Activated CD4-positive, alpha-beta T cell treated with anti-CD3 and anti-CD28 coated beads, Interleukin-2, amount 10 ng/mL, durations not matched to agents 24 days and 14 days (primary cell): ENCODE measurements around the gene SCAF1. TPM values are rescaled to one million over a fixed set of nuclear protein-coding genes. Genes with fewer than 3 reads are reported as not detected.

ENCODE experiments used
- DNase-seq: peaks from one replicate; pipeline ENCODE4 v3.0.0; 2022
- H3K27ac Mint-ChIP-seq: one replicate; pipeline ENCODE4 v1.8.0; 2022; ENCODE audit warnings: mild to moderate bottlenecking, mixed read lengths
- H3K27me3 Mint-ChIP-seq: one replicate; pipeline ENCODE4 v1.8.0; 2022; ENCODE audit warnings: mixed read lengths
- H3K36me3 Mint-ChIP-seq: one replicate; pipeline ENCODE4 v1.8.0; 2022; ENCODE audit warnings: low read depth, mild to moderate bottlenecking, mixed read lengths
- H3K4me1 Mint-ChIP-seq: one replicate; pipeline ENCODE4 v1.8.0; 2021; ENCODE audit warnings: mixed read lengths
- H3K4me3 Mint-ChIP-seq: one replicate; pipeline ENCODE4 v1.8.0; 2022; ENCODE audit warnings: mild to moderate bottlenecking, moderate library complexity, mixed read lengths
- H3K9me3 Mint-ChIP-seq: one replicate; pipeline ENCODE4 v1.8.0; 2021; ENCODE audit warnings: mixed read lengths
- intact Hi-C: fragments of 100-400 bp; cut with micrococcal nuclease; formaldehyde crosslinking; loops from one replicate; pipeline ENCODE4 v1.15.1; 2023
- total RNA-seq: library from RNA; stranded (reverse); gene quantifications from 2 replicates; pipeline ENCODE4 v1.2.3, GENCODE V29; 2022

Gene SCAF1
- total RNA-seq, 1 donor from 2014 or later: 84.9 TPM

DNA sequence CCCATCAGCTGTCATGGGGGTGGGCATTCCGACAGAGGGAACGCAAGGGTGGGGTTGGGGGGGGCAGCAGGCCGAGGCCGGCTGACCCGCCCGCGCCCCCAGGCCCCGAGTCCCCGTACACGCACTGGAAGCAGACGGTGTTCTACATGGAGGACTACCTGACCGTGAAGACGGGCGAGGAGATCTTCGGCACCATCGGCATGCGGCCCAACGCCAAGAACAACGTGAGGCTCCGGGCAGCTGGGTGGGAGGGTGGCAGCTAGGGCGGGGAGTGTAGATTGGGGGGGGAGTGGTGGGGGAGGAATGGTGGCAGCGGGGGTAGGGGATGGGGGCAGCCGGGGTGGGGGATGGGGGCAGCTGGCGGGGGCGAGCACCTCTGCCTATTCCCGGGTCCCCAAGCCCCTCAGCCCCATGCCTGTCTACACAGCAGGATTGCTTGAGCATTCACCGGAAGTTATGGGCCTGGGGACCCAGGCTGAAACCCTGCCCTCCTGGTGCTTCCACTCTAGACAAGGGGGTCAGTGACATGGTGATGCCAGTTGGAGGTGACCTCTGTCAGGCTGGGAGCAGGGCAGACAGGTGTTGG lies 44.6 kb downstream of the SCAF1 start:
- no peak overlapping the region for H3K27ac Mint-ChIP-seq
- H3K4me3 Mint-ChIP-seq: no peak overlapping the region
- DNase-seq: no peak
- peaks cover 59% of the 10 kb centered on the region for H3K36me3 Mint-ChIP-seq
- intact Hi-C loops: no loop called here
- H3K9me3 Mint-ChIP-seq: no peaks in the 10 kb centered on the region
- H3K27me3 Mint-ChIP-seq: peaks cover 8% of the 10 kb centered on the region
- peaks cover 23% of the 10 kb centered on the region for H3K4me1 Mint-ChIP-seq

DNA sequence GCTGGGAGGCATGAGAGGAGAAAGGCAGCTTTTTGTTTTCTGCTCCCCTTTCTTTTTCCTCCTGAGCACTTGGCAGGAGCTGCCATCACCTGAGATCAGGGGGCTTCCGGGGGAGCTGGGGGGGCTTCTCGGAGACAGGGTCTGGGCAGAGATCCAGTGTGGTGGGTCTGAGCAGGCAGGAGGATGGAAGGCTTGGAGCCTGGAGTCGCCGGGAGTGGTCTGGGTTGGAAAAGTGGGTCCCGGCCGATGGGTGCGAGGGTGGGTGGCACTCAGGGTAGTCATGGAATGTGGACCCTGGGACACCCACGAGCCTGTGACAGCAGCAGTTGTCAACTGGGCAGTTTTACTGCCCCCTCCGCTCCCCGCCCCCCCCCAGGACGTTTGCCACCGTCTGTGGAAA lies 45.1 kb downstream of the SCAF1 start:
- intact Hi-C loops: no loop called here
- H3K27ac Mint-ChIP-seq: no peak overlapping the region
- no peaks in the 10 kb centered on the region for H3K9me3 Mint-ChIP-seq
- H3K27me3 Mint-ChIP-seq: peaks cover 8% of the 10 kb centered on the region
- DNase-seq: no peak
- peaks cover 54% of the 10 kb centered on the region for H3K36me3 Mint-ChIP-seq
- peaks cover 22% of the 10 kb centered on the region for H3K4me1 Mint-ChIP-seq
- H3K4me3 Mint-ChIP-seq: no peak overlapping the region

DNA sequence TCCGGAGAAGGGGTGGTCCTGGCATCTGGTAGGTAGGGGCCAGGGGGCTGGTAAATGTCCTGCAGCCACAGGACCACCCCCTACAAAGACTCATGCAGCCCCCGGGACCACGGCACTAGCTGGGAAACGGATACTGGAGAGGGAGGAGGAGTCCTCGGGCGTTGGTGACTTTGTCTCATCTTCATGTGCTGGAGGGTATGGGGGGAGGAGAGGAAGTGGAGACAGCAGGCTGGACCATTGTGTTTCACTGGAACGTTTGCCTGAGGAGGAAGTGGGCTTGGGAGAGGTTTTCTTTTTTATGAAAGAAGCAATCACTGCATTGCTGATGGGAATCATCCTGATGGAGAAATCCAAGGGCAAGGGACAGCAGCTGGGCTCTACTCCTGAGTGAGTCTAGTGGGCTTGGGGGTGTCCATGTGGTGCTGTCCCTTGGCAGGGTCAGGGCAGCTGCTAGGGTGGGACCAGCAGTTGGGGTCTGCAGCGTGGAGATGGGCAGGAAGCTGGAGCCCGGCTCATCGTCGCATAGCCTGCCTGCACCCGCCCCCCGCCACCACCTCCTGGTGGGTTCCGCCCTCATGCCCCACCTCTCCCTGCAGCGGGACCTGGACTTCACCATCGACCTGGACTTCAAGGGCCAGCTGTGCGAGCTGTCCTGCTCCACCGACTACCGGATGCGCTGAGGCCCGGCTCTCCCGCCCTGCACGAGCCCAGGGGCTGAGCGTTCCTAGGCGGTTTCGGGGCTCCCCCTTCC lies 45.7 kb downstream of the SCAF1 start:
- peak overlapping the region; percentile 31 for H3K27ac Mint-ChIP-seq
- intact Hi-C loops: no loop called here
- H3K27me3 Mint-ChIP-seq: peaks cover 13% of the 10 kb centered on the region
- no peak for DNase-seq
- peaks cover 19% of the 10 kb centered on the region for H3K4me1 Mint-ChIP-seq
- peaks cover 50% of the 10 kb centered on the region for H3K36me3 Mint-ChIP-seq
- no peaks in the 10 kb centered on the region for H3K9me3 Mint-ChIP-seq
- H3K4me3 Mint-ChIP-seq: no peak overlapping the region

DNA sequence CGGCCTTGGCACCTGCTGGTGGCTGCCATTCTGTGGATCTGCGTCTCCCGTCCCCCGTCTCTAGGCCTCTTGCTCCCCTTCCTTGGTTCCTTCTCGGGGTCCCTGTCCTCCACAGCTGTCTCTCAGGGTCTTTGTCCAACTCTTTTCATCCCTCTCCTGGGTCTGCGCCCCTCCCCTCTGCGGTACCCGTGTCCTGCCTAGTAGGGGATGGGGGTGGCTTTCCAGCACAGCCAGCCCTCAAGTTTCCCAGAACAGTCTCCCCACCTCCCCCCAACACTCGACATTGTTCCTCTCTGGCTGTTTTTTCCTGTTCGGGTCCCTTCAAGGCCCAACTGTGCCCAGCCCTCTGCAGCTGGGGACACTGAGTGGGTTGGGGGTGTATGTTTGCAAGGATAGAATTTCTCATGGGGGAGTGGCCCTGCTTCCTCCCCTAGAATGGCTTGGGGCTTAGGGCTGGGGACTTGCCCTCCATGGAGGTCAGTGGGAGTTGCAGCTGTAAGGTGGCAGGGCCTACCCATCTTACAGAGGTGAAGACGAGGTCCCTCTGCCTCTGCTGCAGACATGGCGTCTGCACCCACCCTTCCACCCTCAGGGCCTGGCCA lies 46.6 kb downstream of the SCAF1 start:
- DNase-seq: no peak
- H3K4me3 Mint-ChIP-seq: no peak overlapping the region
- peaks cover 46% of the 10 kb centered on the region for H3K36me3 Mint-ChIP-seq
- H3K27me3 Mint-ChIP-seq: peaks cover 13% of the 10 kb centered on the region
- H3K27ac Mint-ChIP-seq: peak overlapping the region; percentile 43
- H3K4me1 Mint-ChIP-seq: peaks cover 19% of the 10 kb centered on the region
- H3K9me3 Mint-ChIP-seq: no peaks in the 10 kb centered on the region
- intact Hi-C loops: no loop called here

DNA sequence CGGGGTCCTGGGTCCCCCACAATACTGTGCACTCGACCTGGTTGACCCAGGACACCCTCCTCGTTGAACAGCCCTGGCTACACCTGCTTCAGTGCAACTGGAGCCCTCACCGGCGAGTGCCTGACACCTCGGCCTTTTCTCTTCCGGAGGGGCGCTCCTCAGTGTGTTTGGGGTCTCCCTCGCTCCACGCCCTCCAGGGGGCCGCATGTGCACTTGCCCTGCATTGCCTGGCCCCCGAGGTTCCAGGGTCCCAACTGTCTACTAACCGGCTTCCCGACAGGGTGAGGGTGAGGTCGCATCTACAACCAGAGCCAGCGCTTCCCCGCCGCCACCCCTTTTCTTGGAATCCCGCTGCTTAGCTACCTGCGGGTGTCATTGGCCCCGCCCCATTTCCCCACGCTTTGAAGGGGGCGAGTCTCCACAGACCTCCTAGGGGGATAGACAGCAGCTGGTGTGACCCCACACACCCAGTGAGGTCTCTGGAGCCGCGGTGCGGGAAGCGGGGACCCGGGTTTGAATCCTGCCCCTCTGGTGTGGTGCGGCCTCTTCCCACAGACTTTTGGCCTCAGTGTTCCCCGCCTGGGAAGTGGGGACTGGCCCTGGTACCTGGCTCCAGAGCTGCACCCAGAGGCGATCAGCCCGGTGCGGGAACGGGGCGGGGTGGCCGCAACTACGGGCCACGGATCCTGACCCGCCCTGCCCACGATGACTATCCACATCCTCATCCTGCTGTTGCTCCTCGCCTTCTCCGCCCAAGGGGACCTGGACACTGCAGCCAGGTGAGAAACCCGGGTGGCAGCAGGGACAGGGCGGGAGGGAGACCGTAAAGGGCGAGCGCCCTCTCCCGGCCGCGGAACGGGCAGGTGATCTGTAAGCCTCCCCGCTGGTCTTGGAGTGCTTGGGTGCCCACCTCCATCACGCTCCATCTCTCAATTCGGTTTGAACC lies 47.4 kb downstream of the SCAF1 start, which contains the start of gene ADM5:
Gene ADM5 (plus strand): TSS at position 462 of the 946 bp plus-strand sequence. CDS start 244 bp downstream, at position 706.
- H3K36me3 Mint-ChIP-seq: peaks cover 38% of the 10 kb centered on the region
- intact Hi-C loops: loop anchor here (2.0 kb wide), 1 partner anchor 77 kb away; the partner anchor contains the start of gene AP2A1
- peak within 1 kb of the TSS; percentile 43 for H3K27ac Mint-ChIP-seq
- H3K4me3 Mint-ChIP-seq: peak within 1 kb of the TSS; percentile 87
- H3K9me3 Mint-ChIP-seq: no peaks in the 10 kb centered on the region
- DNase-seq: peak; percentile 77
- H3K27me3 Mint-ChIP-seq: peaks cover 13% of the 10 kb centered on the region
- H3K4me1 Mint-ChIP-seq: peaks cover 19% of the 10 kb centered on the region

DNA sequence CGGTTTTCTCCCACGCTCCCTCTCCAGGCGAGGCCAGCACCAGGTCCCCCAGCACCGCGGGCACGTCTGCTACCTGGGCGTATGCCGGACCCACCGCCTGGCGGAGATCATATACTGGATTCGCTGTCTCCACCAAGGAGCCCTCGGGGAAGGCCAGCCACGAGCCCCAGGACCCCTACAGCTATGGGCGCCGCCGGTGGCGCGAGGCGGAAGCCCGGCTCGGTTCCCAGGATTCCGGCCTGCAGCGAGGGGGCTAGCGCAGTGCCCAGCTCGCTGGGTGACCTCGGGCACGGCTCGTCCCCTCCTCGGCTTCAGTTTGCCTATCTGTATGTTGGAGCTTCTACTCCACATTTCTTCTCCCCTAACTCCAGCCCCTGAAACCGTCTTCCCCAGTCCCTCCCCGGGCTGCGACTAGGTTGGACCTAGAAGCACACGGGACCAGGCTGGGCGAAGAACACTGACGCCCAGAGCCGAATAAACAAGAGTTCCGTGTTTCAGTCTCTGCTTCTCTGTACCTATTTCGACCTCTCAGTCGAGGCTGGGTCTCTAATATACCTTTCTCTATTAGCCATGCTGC lies 48.2 kb downstream of the SCAF1 start:
- Mint-ChIP-seq H3K4me3 (peak overlapping the region; percentile 87), H3K4me1 (peaks cover 19% of the 10 kb centered on the region), H3K36me3 (peaks cover 35% of the 10 kb centered on the region), H3K27me3 (peaks cover 13% of the 10 kb centered on the region), H3K27ac (peak overlapping the region; percentile 4), H3K9me3 (no peaks in the 10 kb centered on the region)
- DNase-seq: no peak
- intact Hi-C loops: loop anchor here (2.0 kb wide), 1 partner anchor 77 kb away; the partner anchor contains the start of gene AP2A1

DNA sequence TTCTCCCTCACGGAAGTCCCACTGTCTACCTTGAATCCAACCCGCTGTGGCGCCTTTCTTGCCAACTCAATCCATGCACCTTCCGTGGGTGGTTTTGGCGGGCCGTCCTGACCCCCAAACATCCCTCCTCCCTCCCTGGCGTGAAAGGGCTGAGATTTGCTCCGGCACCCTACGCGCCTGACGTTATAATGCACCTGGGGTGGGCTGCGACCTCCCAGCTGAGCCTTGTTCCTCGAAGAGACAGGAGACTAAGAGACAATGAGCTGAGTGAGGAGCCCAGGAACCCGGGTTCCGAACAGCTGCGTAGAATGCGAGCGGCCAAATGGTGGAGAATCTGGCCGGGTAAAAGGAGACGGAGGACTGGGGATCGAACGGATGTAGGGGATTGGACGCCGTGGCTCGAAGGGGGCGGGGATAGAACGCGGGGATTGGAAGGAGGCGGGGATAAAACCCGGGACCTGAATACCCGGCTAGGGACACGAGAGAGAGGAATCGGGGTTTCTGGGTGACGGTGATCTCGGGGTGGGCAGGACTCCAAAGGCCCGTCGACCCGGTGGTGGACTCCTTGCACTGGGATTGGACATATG lies 48.7 kb downstream of the SCAF1 start, which contains the start of gene CPT1C:
Gene CPT1C (plus strand): TSS at position 461 of the 587 bp plus-strand sequence. CDS start 1,137 bp downstream, outside the sequence.
- DNase-seq: peak; percentile 88
- H3K27me3 Mint-ChIP-seq: peaks cover 13% of the 10 kb centered on the region
- no peaks in the 10 kb centered on the region for H3K9me3 Mint-ChIP-seq
- peaks cover 19% of the 10 kb centered on the region for H3K4me1 Mint-ChIP-seq
- H3K4me3 Mint-ChIP-seq: peak within 1 kb of the TSS; percentile 87
- intact Hi-C loops: loop anchor here (2.0 kb wide), 1 partner anchor 76 kb away; the partner anchor contains the start of gene AP2A1
- H3K27ac Mint-ChIP-seq: peak within 1 kb of the TSS; percentile 63
- H3K36me3 Mint-ChIP-seq: peaks cover 30% of the 10 kb centered on the region

DNA sequence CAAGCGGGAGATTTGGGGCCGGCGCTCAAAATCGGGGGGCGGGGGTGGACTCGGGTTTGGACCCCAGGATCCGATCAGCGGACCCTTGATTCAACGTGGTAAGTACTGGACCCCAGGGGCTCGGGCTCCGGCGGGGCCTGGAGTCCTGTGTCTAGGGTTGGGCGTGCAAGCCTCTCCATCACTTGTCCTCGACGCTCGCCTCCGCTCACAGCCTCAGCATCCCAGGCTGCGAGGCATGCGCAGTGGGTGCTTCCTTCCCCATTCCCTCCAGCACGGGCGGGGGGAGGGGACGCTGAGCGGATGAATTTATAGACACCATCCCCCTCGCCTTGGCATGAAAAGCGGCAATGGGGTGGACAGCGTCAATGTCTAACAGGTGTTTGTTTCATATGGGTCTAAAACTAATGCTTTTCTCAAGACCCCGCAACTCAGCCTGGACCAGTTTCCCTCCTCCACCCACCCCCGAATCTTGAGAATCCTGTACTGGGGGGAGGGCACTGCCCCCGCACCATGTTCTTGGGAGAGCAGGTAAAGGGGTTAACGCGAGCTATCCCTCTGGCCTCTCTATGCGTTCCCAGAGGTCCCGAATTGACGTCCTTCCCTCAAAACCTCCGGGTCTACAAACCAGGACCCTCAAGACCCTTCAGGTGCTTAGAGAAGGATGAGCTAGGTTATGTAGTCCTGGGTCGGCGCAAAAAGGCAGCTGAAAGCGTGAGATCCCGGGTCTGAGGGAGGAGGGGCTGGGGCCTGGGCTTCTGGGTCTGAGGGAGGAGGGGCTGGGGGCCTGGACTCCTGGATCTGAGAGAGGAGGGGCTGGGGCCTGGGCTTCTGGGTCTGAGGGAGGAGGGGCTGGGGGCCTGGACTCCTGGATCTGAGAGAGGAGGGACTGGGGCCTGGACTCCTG lies 49.5 kb downstream of the SCAF1 start:
- DNase-seq: peak; percentile 79
- intact Hi-C loops: loop anchor here (2.0 kb wide), 1 partner anchor 75 kb away; the partner anchor contains the start of gene AP2A1
- no peaks in the 10 kb centered on the region for H3K9me3 Mint-ChIP-seq
- peaks cover 13% of the 10 kb centered on the region for H3K27me3 Mint-ChIP-seq
- H3K4me1 Mint-ChIP-seq: peaks cover 19% of the 10 kb centered on the region
- H3K4me3 Mint-ChIP-seq: peak overlapping the region; percentile 87
- peak overlapping the region; percentile 63 for H3K27ac Mint-ChIP-seq
- peaks cover 26% of the 10 kb centered on the region for H3K36me3 Mint-ChIP-seq

DNA sequence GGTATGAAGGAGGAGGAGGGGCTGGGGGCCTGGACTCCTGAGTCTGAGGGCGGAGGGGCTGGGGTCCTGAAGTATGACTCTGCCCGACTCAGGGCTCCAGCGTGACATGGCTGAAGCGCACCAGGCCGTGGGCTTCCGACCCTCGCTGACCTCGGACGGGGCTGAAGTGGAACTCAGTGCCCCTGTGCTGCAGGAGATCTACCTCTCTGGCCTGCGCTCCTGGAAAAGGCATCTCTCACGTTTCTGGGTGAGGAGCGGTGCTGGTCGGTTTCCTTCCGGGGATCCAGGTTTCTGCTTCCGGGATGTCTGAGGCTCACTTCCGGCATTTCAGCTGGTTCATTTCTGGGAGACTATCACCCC lies 50.1 kb downstream of the SCAF1 start:
- intact Hi-C loops: no loop called here
- no peak overlapping the region for H3K4me3 Mint-ChIP-seq

DNA sequence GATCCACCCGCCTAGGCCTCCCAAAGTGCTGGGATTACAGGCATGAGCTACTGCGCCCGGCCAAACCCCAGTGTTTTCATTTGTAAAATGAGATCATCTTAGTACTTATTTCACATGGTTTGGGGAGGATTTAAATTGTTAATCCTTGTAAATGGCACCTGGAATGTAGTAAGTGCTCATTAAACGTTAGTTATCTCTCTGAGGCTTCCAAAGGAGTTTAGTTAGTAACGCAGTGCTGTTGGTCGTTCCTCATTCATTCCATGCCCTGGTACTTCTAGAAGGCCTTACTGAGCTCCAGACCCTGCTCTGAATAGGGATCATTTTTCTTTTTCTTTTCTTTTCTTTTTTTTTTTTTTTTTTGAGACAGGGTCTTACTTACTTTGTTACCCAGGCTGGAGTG lies 54.1 kb downstream of the SCAF1 start:
- H3K4me1 Mint-ChIP-seq: peaks cover 3% of the 10 kb centered on the region

More for the DNA sequence above, 50.1 kb downstream of the SCAF1 start:
- Mint-ChIP-seq H3K9me3 (no peaks in the 10 kb centered on the region), H3K4me1 (peaks cover 19% of the 10 kb centered on the region), H3K36me3 (peaks cover 22% of the 10 kb centered on the region), H3K27me3 (peaks cover 13% of the 10 kb centered on the region), H3K27ac (no peak overlapping the region)
- DNase-seq: no peak

DNA sequence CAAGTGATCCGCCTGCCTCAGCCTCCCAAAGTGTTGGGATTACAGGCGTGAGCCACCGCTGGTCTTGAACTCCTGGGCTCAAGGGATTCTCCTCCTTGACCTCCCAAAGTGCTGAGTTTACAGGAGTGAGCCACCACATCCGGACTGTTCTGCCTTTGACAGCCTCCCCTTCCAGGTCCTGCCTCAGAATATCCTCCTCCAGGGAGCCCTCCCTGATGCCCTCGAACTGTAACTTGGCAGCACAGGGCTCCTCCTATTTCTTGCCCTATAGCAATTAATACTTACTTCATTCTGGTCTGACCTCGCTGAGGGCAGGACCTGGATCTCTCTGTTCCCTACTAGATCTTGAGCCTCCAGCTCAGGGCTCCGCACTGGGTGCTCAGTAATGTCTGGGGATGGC lies 54.9 kb downstream of the SCAF1 start:
- intact Hi-C loops: no loop called here
- no peak overlapping the region for H3K4me3 Mint-ChIP-seq
- DNase-seq: no peak
- H3K36me3 Mint-ChIP-seq: no peaks in the 10 kb centered on the region
- peaks cover 5% of the 10 kb centered on the region for H3K27me3 Mint-ChIP-seq
- no peaks in the 10 kb centered on the region for H3K9me3 Mint-ChIP-seq
- no peak overlapping the region for H3K27ac Mint-ChIP-seq
- H3K4me1 Mint-ChIP-seq: no peaks in the 10 kb centered on the region

More for the DNA sequence above, 54.1 kb downstream of the SCAF1 start:
- peaks cover 5% of the 10 kb centered on the region for H3K27me3 Mint-ChIP-seq
- H3K4me3 Mint-ChIP-seq: no peak overlapping the region
- no peak overlapping the region for H3K27ac Mint-ChIP-seq
- H3K9me3 Mint-ChIP-seq: no peaks in the 10 kb centered on the region
- H3K36me3 Mint-ChIP-seq: no peaks in the 10 kb centered on the region
- intact Hi-C loops: no loop called here
- no peak for DNase-seq

DNA sequence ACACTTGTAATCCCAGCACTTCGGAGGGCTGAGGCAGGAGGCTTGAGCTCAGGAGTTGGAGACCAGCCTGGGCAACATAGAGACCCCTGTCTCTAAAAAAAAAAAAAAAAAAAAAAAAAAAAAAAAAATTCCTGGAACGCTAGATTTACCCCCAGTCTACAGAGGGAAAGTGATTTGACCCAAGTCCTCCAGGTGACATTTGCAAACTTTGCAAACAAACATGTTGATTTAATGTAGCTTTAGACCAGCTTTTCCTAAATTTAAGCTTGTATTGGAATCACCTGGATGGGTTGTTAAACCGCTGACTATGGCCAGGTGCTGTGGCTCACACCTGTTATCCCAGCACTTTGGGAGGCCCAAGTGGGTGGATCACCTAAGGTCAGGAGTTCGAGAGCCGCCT lies 57.4 kb downstream of the SCAF1 start:
- Mint-ChIP-seq H3K4me3 (no peak overlapping the region), H3K36me3 (no peaks in the 10 kb centered on the region), H3K9me3 (no peaks in the 10 kb centered on the region), H3K27me3 (no peaks in the 10 kb centered on the region), H3K4me1 (no peaks in the 10 kb centered on the region), H3K27ac (no peak overlapping the region)
- no peak for DNase-seq
- intact Hi-C loops: no loop called here
